ENCODE results near the gene RIF1.
"Not testable (repeated sequence)": the region's sequence is repeated elsewhere in the genome, so short reads cannot be mapped to it uniquely, and the experiment has no call there.

The RIF1 gene

GRCh38 chr2:151409601-151410484 lies at the start of gene RIF1:
TSS of gene RIF1 (plus strand) at chr2:151409902. CDS start at chr2:151410424, 522 bp downstream.
- DNase-seq, result peak; percentile 77 to 81

DNA sequence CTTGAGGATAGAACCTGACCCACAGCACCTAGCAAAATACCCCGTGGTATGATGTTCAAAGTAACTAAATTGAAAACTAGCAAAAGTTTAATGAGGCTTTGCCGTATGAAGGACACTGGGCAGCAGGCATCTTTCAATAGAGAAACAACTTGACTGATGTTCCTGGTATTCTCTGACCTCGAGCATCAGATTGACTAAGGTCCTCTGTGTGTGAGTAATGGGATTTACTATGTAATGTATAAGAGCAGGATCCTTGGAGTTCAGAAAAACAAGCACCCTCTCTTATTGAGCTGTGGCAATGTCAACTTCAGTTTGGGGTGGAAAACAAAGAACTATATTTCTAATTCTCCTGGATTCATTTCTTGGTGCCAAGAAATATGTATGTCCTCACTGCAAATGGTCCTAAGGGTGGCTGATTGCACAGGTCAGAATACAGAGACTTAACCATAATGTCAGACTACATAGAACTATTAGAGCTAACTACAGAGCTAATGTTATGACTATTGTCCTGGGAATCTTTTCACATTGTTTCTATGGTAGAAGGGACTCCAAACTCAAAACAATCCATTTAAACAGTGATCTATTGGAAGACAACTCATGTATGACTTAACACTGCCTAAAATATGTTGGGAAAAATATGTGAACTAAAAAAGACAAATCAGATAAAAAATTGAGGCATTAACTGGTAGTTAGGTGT lies 47.9 kb upstream of the RIF1 start:
- DNase-seq, result no peak

DNA sequence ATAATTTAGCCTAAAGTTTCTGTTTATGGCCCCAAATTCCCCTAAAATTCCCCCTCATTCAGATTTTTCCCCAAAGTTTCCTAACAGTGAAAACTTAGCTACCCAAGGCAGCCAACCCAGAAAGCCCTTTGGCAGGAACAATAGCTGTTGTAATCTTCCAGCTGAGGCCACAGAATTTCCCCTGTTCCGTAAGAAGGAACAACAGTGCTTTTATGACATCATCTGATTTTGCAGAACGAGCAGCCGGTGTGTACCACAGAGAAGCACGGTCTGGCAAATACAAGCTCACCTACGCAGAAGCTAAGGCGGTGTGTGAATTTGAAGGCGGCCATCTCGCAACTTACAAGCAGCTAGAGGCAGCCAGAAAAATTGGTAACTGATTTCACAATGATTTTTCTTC lies 46.0 kb upstream of the RIF1 start:
- DNase-seq, result no peak

DNA sequence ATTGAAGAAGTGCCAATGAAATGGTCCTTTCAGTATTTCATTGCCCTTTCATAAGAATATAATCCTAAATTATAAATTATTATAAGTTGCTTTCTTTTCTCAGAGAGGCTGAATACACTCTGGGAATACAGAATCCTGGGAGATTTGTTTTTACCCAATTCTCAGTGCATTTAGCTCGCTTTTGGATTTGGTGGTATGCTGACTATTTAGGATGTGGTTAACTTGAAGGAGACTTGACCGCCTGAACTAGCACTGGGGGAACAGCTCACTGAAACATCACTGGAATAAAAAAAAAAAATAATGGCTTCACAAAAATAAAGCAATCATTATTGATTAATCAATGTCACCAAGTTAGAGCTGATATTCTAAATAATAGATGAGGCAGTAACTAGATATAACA lies 42.1 kb upstream of the RIF1 start:
- no peak for DNase-seq

- DNase-seq, result no peak
Observed at GRCh38 chr2:151374436-151374835, 35.3 kb upstream of the RIF1 start.

DNA sequence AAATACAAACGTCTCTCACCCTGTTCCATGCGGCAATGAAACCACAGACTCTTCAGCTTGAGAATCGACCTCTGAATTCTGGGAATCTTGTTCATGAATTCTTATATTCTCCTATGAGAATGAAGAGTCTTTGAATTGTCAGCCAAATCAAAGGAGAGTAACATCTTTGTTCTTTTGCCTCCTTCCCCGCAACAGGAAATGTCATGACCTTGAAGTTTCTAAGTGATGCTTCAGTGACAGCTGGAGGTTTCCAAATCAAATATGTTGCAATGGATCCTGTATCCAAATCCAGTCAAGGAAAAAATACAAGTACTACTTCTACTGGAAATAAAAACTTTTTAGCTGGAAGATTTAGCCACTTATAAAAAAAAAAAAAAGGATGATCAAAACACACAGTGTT lies 30.5 kb upstream of the RIF1 start:
- DNase-seq, result no peak

DNA sequence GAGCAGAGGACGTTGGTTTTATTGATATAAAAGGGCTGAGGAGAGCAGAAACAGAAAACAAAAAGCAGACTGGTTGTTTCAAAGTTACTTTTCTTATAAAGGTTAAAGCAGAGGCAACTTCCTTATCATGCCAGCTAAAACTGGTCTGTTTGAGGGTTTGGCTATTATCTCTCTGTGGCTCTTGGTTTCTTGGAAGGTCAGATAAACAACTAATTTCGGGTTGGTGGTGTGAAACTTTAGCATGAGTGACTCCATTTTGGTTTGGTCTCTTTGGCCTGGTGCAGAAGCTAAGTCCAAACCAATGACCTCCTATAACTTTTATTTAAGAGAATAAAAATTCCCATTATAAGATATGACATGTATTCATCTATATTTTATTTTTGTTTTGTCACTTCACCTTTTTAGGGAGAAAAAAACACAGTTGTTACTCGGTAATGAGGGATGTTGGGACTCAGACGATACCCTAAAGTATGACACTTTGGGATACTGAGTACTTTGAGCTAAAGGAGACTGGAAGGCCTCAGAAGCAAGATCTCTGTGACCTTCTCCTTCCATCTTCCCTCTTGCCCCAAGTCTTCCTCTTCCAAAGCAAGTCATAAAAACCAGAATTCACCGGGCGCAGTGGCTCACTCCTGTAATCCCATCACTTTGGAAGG lies 29.0 kb upstream of the RIF1 start:
- no peak for DNase-seq

DNA sequence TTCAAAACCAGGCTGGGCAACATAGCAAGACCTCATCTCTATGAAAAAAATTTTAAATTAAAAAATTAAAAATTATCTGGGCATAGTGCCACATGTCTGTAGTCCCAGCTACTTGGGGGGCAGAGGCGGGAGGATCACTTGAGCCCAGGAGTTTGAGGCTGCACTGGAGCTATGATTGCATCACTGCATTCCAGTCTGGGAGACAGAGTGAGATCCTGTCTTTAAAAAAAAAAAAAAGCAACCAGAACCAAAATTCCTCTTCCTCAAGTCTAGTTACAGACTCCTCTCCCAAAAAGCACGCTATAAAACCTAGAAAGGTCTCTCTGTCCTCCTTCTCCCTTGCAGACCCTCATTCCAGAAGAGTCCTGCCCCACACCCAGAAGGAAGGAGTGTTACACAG lies 28.4 kb upstream of the RIF1 start:
- no peak for DNase-seq

DNA sequence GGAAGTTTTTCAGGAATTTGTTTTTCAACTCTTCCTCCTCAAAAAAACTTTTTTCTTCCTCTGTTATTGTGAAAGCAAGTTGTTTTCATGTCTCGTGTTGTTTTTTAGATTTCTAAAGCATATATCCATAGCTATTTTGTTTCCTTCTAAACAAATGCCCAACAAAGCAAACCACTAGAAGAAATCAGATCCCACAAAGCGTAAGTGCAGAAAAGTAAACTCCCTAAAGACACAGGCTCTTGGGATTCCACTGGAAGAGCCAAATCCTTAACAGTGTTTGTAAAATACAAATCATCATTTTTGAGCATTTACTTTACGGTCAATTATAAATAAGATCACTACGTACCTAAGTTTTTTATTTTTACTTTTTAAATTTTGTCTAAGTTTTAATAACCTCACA lies 21.7 kb upstream of the RIF1 start:
- DNase-seq, result no peak

DNA sequence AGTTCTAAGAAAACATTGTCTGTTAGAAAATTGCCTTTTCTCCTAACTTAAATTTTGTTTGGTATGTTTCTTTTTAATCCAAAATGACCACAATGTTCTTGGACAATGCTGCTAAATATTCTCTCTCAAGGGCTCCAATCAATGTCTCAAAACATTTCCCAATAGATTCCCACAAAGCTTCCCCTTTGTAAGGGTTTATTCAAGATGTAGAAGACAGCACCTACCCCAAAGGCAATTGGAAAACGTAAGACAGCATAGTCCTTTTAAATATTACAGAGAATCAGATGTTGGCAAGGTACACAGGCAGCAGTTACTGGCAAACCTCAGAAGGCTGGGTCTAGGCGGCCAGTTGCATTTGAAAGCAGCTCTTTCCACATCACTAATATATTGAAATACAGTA lies 18.3 kb upstream of the RIF1 start:
- no peak for DNase-seq

GRCh38 chr2:151394509-151394908 lies 15.2 kb upstream of the RIF1 start:
- DNase-seq, result no peak

GRCh38 chr2:151395509-151396374 lies 14.0 kb upstream of the RIF1 start:
- DNase-seq, result no peak

GRCh38 chr2:151399981-151400380 lies 9.7 kb upstream of the RIF1 start:
- DNase-seq, result no peak

DNA sequence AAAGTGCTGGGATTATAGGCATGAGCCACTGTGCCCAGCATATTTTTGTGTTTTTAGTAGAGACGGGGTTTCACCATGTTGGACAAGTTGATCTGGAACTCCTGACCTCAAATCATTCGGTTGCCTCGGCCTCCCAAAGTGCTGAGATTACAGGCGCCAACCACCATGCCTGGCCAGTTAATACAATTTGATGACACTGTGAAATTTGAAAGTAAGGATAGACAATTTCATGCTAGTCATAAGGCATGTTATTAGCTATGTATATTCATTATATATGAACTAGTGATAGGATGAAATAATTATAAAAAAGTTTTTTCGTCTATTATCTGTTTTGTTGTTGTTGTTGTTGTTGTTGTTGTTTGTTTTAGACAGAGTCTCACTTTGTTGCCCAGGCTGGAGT lies 8.6 kb upstream of the RIF1 start:
- no peak for DNase-seq

GRCh38 chr2:151403914-151404313 lies 5.8 kb upstream of the RIF1 start:
- no peak for DNase-seq

DNA sequence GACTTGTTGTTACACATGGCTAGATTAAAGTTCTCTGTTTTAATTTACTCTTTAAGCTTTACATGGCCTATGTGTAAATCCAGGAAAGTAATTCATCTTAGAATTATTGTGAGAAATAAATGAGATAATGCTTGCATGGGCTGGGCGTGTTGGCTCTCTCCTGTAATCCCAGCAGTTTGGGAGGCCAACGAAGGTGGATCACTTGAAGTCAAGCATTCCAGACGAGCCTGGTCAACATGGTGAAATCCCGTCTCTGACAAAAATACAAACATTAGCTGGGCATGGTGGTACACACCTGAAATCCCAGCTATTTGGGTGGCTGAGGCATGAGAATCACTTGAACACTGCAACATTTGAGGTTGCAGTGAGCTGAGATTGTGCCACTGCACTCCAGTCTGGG lies 4.3 kb upstream of the RIF1 start:
- DNase-seq, result no peak

DNA sequence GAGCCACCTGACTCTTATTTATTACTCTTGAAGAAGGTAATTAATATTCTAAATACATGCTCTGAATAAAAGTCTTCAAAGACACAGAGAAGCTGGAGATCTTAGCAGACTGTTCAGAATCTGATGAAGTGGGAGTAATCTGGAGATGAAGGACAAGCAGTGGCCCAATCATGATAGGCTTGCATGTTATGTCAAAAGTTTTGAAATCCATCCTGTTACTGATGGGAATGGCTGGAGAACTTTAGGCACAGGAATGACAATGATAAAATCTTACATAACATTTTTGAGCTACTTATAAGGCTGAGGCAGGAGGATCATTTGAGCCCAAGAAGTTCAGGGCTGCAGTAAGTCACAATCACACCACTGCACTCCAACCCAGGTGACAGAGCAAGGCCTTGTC lies 2.4 kb upstream of the RIF1 start:
- no peak for DNase-seq

GRCh38 chr2:151408788-151409600 lies 708 bp upstream of the RIF1 start:
- DNase-seq, result no peak

DNA sequence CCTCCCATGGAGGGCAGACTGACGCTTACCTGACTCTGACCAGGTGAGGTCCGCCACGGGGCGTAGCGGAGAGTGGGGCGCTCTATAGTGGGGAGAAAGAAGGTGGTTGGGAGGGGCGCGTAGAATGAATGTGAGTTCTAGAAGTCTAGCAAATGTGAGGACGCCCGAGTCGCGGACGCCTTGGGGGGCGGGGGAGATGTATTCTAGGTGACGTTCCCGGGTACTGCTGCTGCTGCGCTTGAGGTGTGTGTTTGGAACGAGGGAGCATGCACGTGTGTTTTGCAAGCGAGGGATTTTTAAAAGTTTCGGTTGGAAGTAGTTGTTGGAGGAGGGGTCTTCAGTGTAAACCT lies 758 bp downstream of the RIF1 start:
- DNase-seq, result peak; percentile 37 to 47

- DNase-seq, result no peak
Observed at GRCh38 chr2:151417650-151418049, 7.9 kb downstream of the RIF1 start.

DNA sequence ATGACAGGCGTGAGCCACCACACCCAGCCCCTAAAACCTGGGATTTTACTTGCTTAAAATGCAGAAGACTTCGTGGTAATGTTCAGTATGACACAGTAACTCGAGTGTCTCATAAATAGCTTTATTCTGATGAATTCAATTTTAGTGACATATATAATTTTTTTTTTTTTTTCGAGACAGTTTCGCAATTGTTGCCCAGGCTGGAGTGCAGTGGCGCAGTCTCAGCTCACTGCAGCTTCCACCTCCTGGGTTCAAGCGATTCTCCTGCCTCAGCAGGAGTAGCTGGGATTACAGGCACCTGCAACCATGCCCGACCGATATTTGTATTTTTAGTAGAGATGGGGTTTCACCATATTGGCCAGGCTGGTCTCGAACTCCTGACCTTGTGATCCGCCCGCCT lies 12.0 kb downstream of the RIF1 start:
- not testable (repeated sequence) for DNase-seq

DNA sequence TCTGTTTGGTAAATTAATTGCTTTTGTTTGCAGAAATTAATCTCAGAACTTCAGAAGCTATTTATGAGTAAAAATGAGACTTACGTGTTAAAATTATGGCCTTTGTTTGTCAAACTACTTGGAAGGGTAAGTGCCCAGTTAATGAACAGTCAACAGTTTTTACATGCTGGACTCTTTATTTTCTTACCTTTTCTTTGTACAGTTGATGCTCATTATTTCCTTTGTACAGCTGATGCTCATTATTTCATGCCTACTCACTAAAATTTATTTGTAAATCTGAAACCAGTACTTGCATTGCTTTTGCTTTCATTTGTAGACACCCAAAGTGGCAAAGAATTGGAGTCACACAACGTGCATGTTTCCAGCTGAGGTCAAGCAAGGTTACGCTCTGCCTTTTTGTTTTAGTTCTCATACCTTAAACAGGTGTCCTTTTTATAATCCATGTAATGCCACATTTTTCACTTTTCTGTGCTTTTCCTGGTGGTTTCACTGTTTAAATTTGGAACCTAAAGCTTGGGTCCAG lies 13.3 kb downstream of the RIF1 start:
- no peak for DNase-seq
